BE2C (cell line): Measurements from ENCODE around the gene FAM3A.

ENCODE experiments used
- DNase-seq: peaks from one replicate; pipeline ENCODE4 v3.0.0-alpha.2; 2020
- H3K27me3 ChIP-seq: fragments of 250-450 bp; sonication (Bioruptor Pico); 2 replicates; pipeline ENCODE4 v1.5.1; 2020; ENCODE audit warnings: mild to moderate bottlenecking
- H3K36me3 ChIP-seq: fragments of 250-450 bp; sonication (Bioruptor Pico); 2 replicates; pipeline ENCODE4 v1.5.1; 2020; ENCODE audit warnings: mild to moderate bottlenecking
- H3K4me1 ChIP-seq: fragments of 250-450 bp; sonication (Bioruptor Pico); 2 replicates; pipeline ENCODE4 v1.5.1; 2020
- H3K4me3 ChIP-seq: 2 replicates; pipeline ENCODE4 v1.5.1; 2011; ENCODE audit warnings: low read depth, low read length
- H3K9me3 ChIP-seq: fragments of 250-450 bp; sonication (Bioruptor Pico); 2 replicates; pipeline ENCODE4 v1.5.1; 2020
- TF ChIP-seq, protein P1 (sequence below): IDR thresholded peaks from 2 replicates; pipeline ENCODE4 v1.5.1; 2012; ENCODE audit warnings: mild to moderate bottlenecking, low read depth, low read length

The FAM3A gene

DNA sequence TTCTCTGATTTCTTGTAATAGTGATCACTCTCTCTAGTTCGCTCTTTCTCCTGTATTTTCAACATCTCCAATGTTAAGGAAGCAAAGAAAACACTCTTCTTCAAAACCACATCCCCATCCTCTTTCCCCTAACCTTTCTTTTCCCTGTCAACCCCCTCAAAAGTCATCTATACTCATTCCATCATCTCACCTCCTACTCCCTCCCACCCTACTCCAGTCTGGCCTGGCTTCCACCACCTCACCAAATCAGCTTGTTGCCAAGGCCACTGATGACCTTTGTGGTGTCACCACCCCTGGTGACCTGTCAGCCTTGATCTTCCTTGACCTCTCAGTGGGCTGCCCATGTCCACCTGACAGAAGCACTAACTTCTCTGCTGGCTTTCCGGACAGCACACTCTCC, 2.3 kb downstream of the FAM3A start:
- Histone ChIP-seq H3K9me3 (no peaks in the 10 kb centered on the region), H3K27me3 (no peaks in the 10 kb centered on the region)
- DNase-seq = no peak

GRCh38 chrX:154512879-154513553, 3.0 kb downstream of the FAM3A start:
- Histone ChIP-seq H3K4me1 (no peaks in the 10 kb centered on the region), H3K36me3 (no peaks in the 10 kb centered on the region), H3K9me3 (no peaks in the 10 kb centered on the region), H3K27me3 (no peaks in the 10 kb centered on the region), H3K4me3 (no peak overlapping the region)
- DNase-seq = no peak
- TF ChIP-seq, protein P1, sequence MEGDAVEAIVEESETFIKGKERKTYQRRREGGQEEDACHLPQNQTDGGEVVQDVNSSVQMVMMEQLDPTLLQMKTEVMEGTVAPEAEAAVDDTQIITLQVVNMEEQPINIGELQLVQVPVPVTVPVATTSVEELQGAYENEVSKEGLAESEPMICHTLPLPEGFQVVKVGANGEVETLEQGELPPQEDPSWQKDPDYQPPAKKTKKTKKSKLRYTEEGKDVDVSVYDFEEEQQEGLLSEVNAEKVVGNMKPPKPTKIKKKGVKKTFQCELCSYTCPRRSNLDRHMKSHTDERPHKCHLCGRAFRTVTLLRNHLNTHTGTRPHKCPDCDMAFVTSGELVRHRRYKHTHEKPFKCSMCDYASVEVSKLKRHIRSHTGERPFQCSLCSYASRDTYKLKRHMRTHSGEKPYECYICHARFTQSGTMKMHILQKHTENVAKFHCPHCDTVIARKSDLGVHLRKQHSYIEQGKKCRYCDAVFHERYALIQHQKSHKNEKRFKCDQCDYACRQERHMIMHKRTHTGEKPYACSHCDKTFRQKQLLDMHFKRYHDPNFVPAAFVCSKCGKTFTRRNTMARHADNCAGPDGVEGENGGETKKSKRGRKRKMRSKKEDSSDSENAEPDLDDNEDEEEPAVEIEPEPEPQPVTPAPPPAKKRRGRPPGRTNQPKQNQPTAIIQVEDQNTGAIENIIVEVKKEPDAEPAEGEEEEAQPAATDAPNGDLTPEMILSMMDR = no peak

More for the DNA sequence above, 2.3 kb downstream of the FAM3A start:
- TF ChIP-seq, protein P1 = no peak
- Histone ChIP-seq H3K4me3 (no peak overlapping the region), H3K36me3 (no peaks in the 10 kb centered on the region), H3K4me1 (no peaks in the 10 kb centered on the region)

DNA sequence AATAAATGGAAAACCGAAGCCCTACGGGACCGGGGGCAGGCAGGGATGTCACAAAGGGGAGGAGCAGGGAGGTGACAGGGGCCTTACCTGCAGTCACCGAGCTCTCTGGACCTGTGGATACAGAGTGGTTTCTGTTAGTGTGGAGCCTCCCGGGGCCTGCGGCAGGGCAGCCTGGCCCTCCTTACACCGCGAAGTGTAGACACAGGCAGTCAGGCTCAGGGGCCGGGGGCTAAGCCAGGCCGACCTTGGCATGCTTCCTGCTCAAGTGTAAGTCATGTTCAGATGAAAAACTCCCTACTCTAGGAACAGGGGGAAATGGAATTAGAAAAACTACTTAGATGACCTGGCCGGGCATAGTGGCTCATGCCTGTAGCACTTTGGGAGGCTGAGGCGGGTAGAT, 4.3 kb downstream of the FAM3A start:
- Histone ChIP-seq H3K36me3 (no peaks in the 10 kb centered on the region), H3K4me1 (no peaks in the 10 kb centered on the region), H3K27me3 (no peaks in the 10 kb centered on the region), H3K4me3 (no peak overlapping the region), H3K9me3 (no peaks in the 10 kb centered on the region)
- DNase-seq = no peak
- TF ChIP-seq, protein P1 = no peak

- TF ChIP-seq, protein P1 = no peak
- no peak for DNase-seq
- no peaks in the 10 kb centered on the region for H3K36me3 ChIP-seq
- no peaks in the 10 kb centered on the region for H3K9me3 ChIP-seq
- no peaks in the 10 kb centered on the region for H3K4me1 ChIP-seq
- no peaks in the 10 kb centered on the region for H3K27me3 ChIP-seq
- no peak overlapping the region for H3K4me3 ChIP-seq
Measured at GRCh38 chrX:154509455-154509854, 6.6 kb downstream of the FAM3A start.

DNA sequence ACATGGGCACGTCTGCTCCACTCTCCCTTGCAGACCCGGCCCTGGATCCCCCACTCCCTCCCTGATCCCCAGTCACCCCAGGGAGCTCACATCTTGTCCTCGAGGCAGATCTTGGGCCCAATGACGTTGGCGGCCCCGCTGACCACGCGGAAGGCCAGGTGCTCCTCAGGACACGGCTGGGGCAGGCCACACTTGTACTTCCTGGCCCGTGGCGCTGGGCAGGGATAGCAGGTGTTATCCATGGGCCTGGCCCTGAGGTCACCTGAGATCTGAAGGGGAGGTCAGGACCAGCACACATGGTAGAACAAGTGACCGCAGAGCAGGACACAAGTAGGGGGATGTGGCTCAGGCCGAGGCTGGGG, 7.7 kb downstream of the FAM3A start:
- Histone ChIP-seq H3K27me3 (no peaks in the 10 kb centered on the region), H3K9me3 (no peaks in the 10 kb centered on the region), H3K4me1 (no peaks in the 10 kb centered on the region), H3K4me3 (no peak overlapping the region), H3K36me3 (no peaks in the 10 kb centered on the region)
- TF ChIP-seq, protein P1 = no peak
- no peak for DNase-seq

GRCh38 chrX:154507673-154508383, 8.2 kb downstream of the FAM3A start:
- TF ChIP-seq, protein P1 = no peak
- Histone ChIP-seq H3K4me1 (no peaks in the 10 kb centered on the region), H3K4me3 (no peak overlapping the region), H3K27me3 (no peaks in the 10 kb centered on the region), H3K36me3 (no peaks in the 10 kb centered on the region), H3K9me3 (no peaks in the 10 kb centered on the region)
- no peak for DNase-seq
